Liver (tissue), 9 donors: Measurements from ENCODE around the gene UBXN7. TPM values are rescaled to one million over a fixed set of nuclear protein-coding genes. Genes with fewer than 3 reads are reported as not detected.

Source experiments
- DNase-seq: peaks from one replicate; pipeline ENCODE4 v3.0.0-alpha.2; 2017; ENCODE audit warnings: low spot score
- H3K27ac ChIP-seq, 2 donors: one replicate each; pipeline ENCODE4 v1.7.0; 2013; ENCODE audit warnings: inconsistent platforms in 2 of 2, low read length in 2 of 2, control low read depth in 1 of 2, low read depth in 1 of 2, mild to moderate bottlenecking in 1 of 2
- H3K27me3 ChIP-seq, 4 donors: one replicate each; pipeline versions ENCODE4 v1.6.1 to v1.7.0; 2013; ENCODE audit warnings: low read length in 3 of 4, inconsistent platforms in 1 of 4, mild to moderate bottlenecking in 1 of 4, moderate library complexity in 1 of 4; ENCODE audit not compliant: control insufficient read depth in 4 of 4, insufficient read depth in 4 of 4
- H3K36me3 ChIP-seq, 4 donors: one replicate each; pipeline versions ENCODE4 v1.6.1 to v1.7.0; 2013; ENCODE audit warnings: low read length in 3 of 4, mild to moderate bottlenecking in 3 of 4, low read depth in 1 of 4, moderate library complexity in 1 of 4; ENCODE audit not compliant: control insufficient read depth in 4 of 4, insufficient read depth in 3 of 4
- H3K4me1 ChIP-seq, 4 donors: one replicate each; pipeline versions ENCODE4 v1.6.1 to v1.7.0; 2013; ENCODE audit warnings: low read length in 3 of 4, mild to moderate bottlenecking in 3 of 4, moderate library complexity in 1 of 4; ENCODE audit not compliant: control insufficient read depth in 4 of 4, insufficient read depth in 4 of 4
- H3K4me3 ChIP-seq, 3 donors: one replicate each; pipeline versions ENCODE4 v1.6.1 to v1.7.0; 2013; ENCODE audit warnings: low read length in 3 of 3, control low read depth in 1 of 3, low read depth in 1 of 3, mild to moderate bottlenecking in 1 of 3
- H3K9ac ChIP-seq, 2 donors: one replicate each; pipeline ENCODE4 v1.7.0; 2013; ENCODE audit warnings: low read length in 2 of 2, mild to moderate bottlenecking in 2 of 2, moderate library complexity in 2 of 2, control low read depth in 1 of 2, low read depth in 1 of 2
- H3K9me3 ChIP-seq, 4 donors: one replicate each; pipeline versions ENCODE4 v1.6.1 to v1.7.0; 2013; ENCODE audit warnings: low read length in 3 of 4; ENCODE audit not compliant: control insufficient read depth in 4 of 4
- ATF3 ChIP-seq: IDR thresholded peaks from 2 replicates; pipeline ENCODE4 v1.6.1; 2016; ENCODE audit warnings: antibody characterized with exemption
- CTCF ChIP-seq: fragments of 150-350 bp; IDR thresholded peaks from 2 replicates; pipeline ENCODE4 v1.5.1; 2017; ENCODE audit warnings: improper control_type of control experiment, low read depth, low read length; ENCODE audit not compliant: missing input control
- EGR1 ChIP-seq, 2 donors: IDR thresholded peaks; 2 replicates each; pipeline ENCODE4 v1.6.1; 2016 to 2018; ENCODE audit warnings: antibody characterized with exemption in 2 of 2, low read depth in 2 of 2
- FOXA1 ChIP-seq: IDR thresholded peaks from 2 replicates; pipeline ENCODE4 v1.6.1; 2016; ENCODE audit warnings: antibody characterized with exemption
- FOXA2 ChIP-seq: IDR thresholded peaks from 2 replicates; pipeline ENCODE4 v1.6.1; 2016; ENCODE audit warnings: antibody characterized with exemption
- GABPA ChIP-seq, 2 donors: IDR thresholded peaks in 1 of 2; conservative IDR thresholded peaks in 1 of 2; 2 replicates each; pipeline ENCODE4 v1.6.1; 2016; ENCODE audit warnings: antibody characterized with exemption in 2 of 2, mild to moderate bottlenecking in 1 of 2, moderate library complexity in 1 of 2
- HNF4A ChIP-seq, 2 donors: conservative IDR thresholded peaks; 2 replicates each; pipeline ENCODE4 v1.6.1; 2016; ENCODE audit warnings: antibody characterized with exemption in 2 of 2, mild to moderate bottlenecking in 2 of 2
- HNF4G ChIP-seq: IDR thresholded peaks from 2 replicates; pipeline ENCODE4 v1.6.1; 2016; ENCODE audit warnings: antibody characterized with exemption
- JUND ChIP-seq, 2 donors: IDR thresholded peaks; 2 replicates each; pipeline ENCODE4 v1.6.1; 2016; ENCODE audit warnings: antibody characterized with exemption in 2 of 2
- MAX ChIP-seq: IDR thresholded peaks from 2 replicates; pipeline ENCODE4 v1.6.1; 2016; ENCODE audit warnings: antibody characterized with exemption
- NR2F2 ChIP-seq: IDR thresholded peaks from 2 replicates; pipeline ENCODE4 v1.6.1; 2016; ENCODE audit warnings: antibody characterized with exemption
- RAD21 ChIP-seq, 2 donors: IDR thresholded peaks; 2 replicates each; pipeline ENCODE4 v1.6.1; 2016; ENCODE audit warnings: antibody characterized with exemption in 2 of 2, mild to moderate bottlenecking in 2 of 2
- REST ChIP-seq: IDR thresholded peaks from 2 replicates; pipeline ENCODE4 v1.6.1; 2016; ENCODE audit warnings: antibody characterized with exemption, mild to moderate bottlenecking
- RXRA ChIP-seq, 2 donors: IDR thresholded peaks; 2 replicates each; pipeline ENCODE4 v1.6.1; 2017 to 2018; ENCODE audit warnings: antibody characterized with exemption in 2 of 2, mild to moderate bottlenecking in 1 of 2
- SP1 ChIP-seq: IDR thresholded peaks from 2 replicates; pipeline ENCODE4 v1.6.1; 2018; ENCODE audit warnings: antibody characterized with exemption, mild to moderate bottlenecking
- TAF1 ChIP-seq: conservative IDR thresholded peaks from 2 replicates; pipeline ENCODE4 v1.6.1; 2016; ENCODE audit warnings: antibody characterized with exemption, mild to moderate bottlenecking
- YY1 ChIP-seq: IDR thresholded peaks from 2 replicates; pipeline ENCODE4 v1.6.1; 2016; ENCODE audit warnings: antibody characterized with exemption, mild to moderate bottlenecking
- ZBTB33 ChIP-seq: IDR thresholded peaks from 2 replicates; pipeline ENCODE4 v1.6.1; 2016; ENCODE audit warnings: antibody characterized with exemption
- whole genome bisulfite sequencing: extraction: QIAGEN DNeasy Blood & Tissue Kit; methylation state at CpG from one replicate; pipeline ENCODE4 v1.1.7; 2013; 5-methylcytosine and 5-hydroxymethylcytosine counted together
- polyA plus RNA-seq, 2 donors: library from polyadenylated mRNA; stranded (reverse) in 1 of 2; unstranded in 1 of 2; fragments of 200-250 nt in 1 of 2; fragments of >200 nt in 1 of 2; fragmentation: Nextera tagmentation in 1 of 2; extraction: Ambion mirVana in 1 of 2; gene quantifications; one replicate each; pipeline versions ENCODE4 v1.2.1 to v1.2.3, GENCODE V29; 2013 to 2015
- total RNA-seq, 2 donors: library from RNA; depleted of rRNA; stranded (reverse); fragments of >200 nt; gene quantifications; one replicate each; pipeline ENCODE4 v1.2.3, GENCODE V29; 2014
- donor health status: healthy.
- donor health status: healthy.
- donor health status: healthy.
- donor health status: healthy.
- donor health status: healthy.

Gene UBXN7
- total and polyA plus RNA-seq, 4 donors: 2.9 to 15.5 (median 7.7) TPM

- H3K4me1 ChIP-seq: no peaks in the 10 kb centered on the region
- H3K27me3 ChIP-seq: no peaks in the 10 kb centered on the region
- peaks cover 0 to 13% (median 6%) of the 10 kb centered on the region in 4 donors for H3K36me3 ChIP-seq
- TF ChIP-seq MAX (no peak), NR2F2 (no peak), RXRA (IDR thresholded peaks at IDR 0.05) (no peak), REST (no peak), JUND (IDR thresholded peaks at IDR 0.05) (no peak), CTCF (no peak), GABPA (IDR thresholded peaks at IDR 0.05 in 1 of 2, conservative IDR thresholded peaks at IDR 0.05 in 1 of 2) (no peak), FOXA2 (no peak), HNF4A (conservative IDR thresholded peaks at IDR 0.05) (no peak), RAD21 (IDR thresholded peaks at IDR 0.05) (no peak), SP1 (no peak), ATF3 (no peak)
- no peak overlapping the region for H3K4me3 ChIP-seq
- no peak overlapping the region for H3K27ac ChIP-seq
- H3K9me3 ChIP-seq: no peaks in the 10 kb centered on the region
- DNase-seq: no peak
- H3K9ac ChIP-seq: no peak overlapping the region
Observed at GRCh38 chr3:196350067-196350466, 82.2 kb downstream of the UBXN7 start.

- no peak overlapping the region for H3K9ac ChIP-seq
- H3K27me3 ChIP-seq: no peaks in the 10 kb centered on the region
- H3K4me1 ChIP-seq: no peaks in the 10 kb centered on the region
- peaks cover 0 to 10% (median 2%) of the 10 kb centered on the region in 4 donors for H3K36me3 ChIP-seq
- no peaks in the 10 kb centered on the region for H3K9me3 ChIP-seq
- no peak overlapping the region for H3K4me3 ChIP-seq
- no peak for DNase-seq
- TF ChIP-seq HNF4A (conservative IDR thresholded peaks at IDR 0.05): no peak
- TF ChIP-seq ATF3: no peak
- H3K27ac ChIP-seq: no peak overlapping the region
- 68% methylated on average over 3 of the region's 3 CpGs for WGBS
Observed at GRCh38 chr3:196348698-196349097, 83.5 kb downstream of the UBXN7 start.

GRCh38 chr3:196344663-196345062 is 87.6 kb downstream of the UBXN7 start:
- WGBS: 81% methylated on average over 4 of the region's 4 CpGs
- Histone ChIP-seq H3K36me3 (peaks cover 0 to 6% (median 0%) of the 10 kb centered on the region in 4 donors), H3K27ac (no peak overlapping the region), H3K9ac (no peak overlapping the region), H3K27me3 (no peaks in the 10 kb centered on the region), H3K4me1 (no peaks in the 10 kb centered on the region), H3K4me3 (no peak overlapping the region), H3K9me3 (no peaks in the 10 kb centered on the region)
- no peak for DNase-seq
- TF ChIP-seq YY1 (no peak), SP1 (no peak), FOXA1 (no peak), ATF3 (no peak), TAF1 (no peak), FOXA2 (no peak), HNF4A (conservative IDR thresholded peaks at IDR 0.05) (no peak), ZBTB33 (no peak), RXRA (IDR thresholded peaks at IDR 0.05) (no peak), MAX (no peak), EGR1 (IDR thresholded peaks at IDR 0.05; ENCODE audit: low read depth in 2 of 2) (no peak), HNF4G (no peak), GABPA (IDR thresholded peaks at IDR 0.05 in 1 of 2, conservative IDR thresholded peaks at IDR 0.05 in 1 of 2) (no peak)
